A549 (cell line): ENCODE results near the gene CDK11B. TPM values are rescaled to one million over a fixed set of nuclear protein-coding genes. Genes with fewer than 3 reads are reported as not detected.

Experiments used
- ATAC-seq, 2 experiments: fragments of 200-7000 bp in 1 of 2; fragments of >200 bp in 1 of 2; cut with Nextera tagmentation in 1 of 2; cut with Tn5 transposase in 1 of 2; 3 replicates each; pipeline versions ENCODE4 v1.8.0 to v1.9.1; 2018 to 2020; ENCODE audit warnings: mild to moderate bottlenecking in 1 of 2, moderate library complexity in 1 of 2
- CTCF ChIA-PET: fragments of 300-600 bp; sonication (Branson Sonifier 250); formaldehyde crosslinking; extraction: SDS; loops from one replicate; lab custom pipeline; 2021; ENCODE audit warnings: antibody characterized with exemption, inconsistent platforms; lab: Yijun Ruan, JAX
- POLR2A ChIA-PET: fragments of 350-600 bp; formaldehyde crosslinking; extraction: SDS; loops from one replicate; lab custom pipeline; 2021; ENCODE audit warnings: antibody characterized with exemption, inconsistent platforms; lab: Yijun Ruan, JAX
- DNase-seq, 2 experiments: peaks; one replicate each; pipeline versions ENCODE4 v3.0.0 to v3.0.0-alpha.2; 2011 to 2016; ENCODE audit warnings: low read depth in 1 of 2, low spot score in 1 of 2
- FAIRE-seq: peaks from 2 replicates; lab custom pipeline; 2011; peaks lifted over from hg19 to GRCh38; lab: Jason Lieb, UNC
- H3K27ac ChIP-seq, 2 experiments: fragments of >200 bp; sonication (Bioruptor Twin); formaldehyde crosslinking; 3 replicates each; pipeline ENCODE4 v1.5.1; 2016 to 2017
- H3K4me1 ChIP-seq: fragments of >200 bp; sonication (Bioruptor Twin); formaldehyde crosslinking; 3 replicates; pipeline ENCODE4 v1.6.1; 2016
- H3K4me2 ChIP-seq: fragments of >200 bp; sonication (Bioruptor Twin); formaldehyde crosslinking; 3 replicates; pipeline ENCODE4 v1.6.1; 2016
- H3K4me3 ChIP-seq: fragments of >200 bp; sonication (Bioruptor Twin); formaldehyde crosslinking; 3 replicates; pipeline ENCODE4 v1.5.1; 2016
- H3K9me3 ChIP-seq: fragments of >200 bp; sonication (Bioruptor Twin); formaldehyde crosslinking; 3 replicates; pipeline ENCODE4 v1.6.1; 2016
- BHLHE40 ChIP-seq: IDR thresholded peaks from 2 replicates; pipeline ENCODE4 v1.6.1; 2012; ENCODE audit warnings: low read depth, low read length, inconsistent platforms
- CBX2 ChIP-seq: fragments of 200-600 bp; sonication (generic); IDR thresholded peaks from 2 replicates; pipeline ENCODE4 v1.6.1; 2016; ENCODE audit warnings: low read depth, mild to moderate bottlenecking, borderline replicate concordance
- CBX8 ChIP-seq: fragments of 200-600 bp; sonication (generic); IDR thresholded peaks from 2 replicates; pipeline ENCODE4 v1.6.1; 2016
- E2F6 ChIP-seq: IDR thresholded peaks from 2 replicates; pipeline ENCODE4 v1.6.1; 2012; ENCODE audit warnings: low read depth, borderline replicate concordance
- EHMT2 ChIP-seq: fragments of 200-600 bp; sonication (generic); IDR thresholded peaks from 2 replicates; pipeline ENCODE4 v1.6.1; 2016; ENCODE audit warnings: antibody characterized with exemption, low read depth, mild to moderate bottlenecking, moderate library complexity
- ELK1 ChIP-seq: fragments of 150-350 bp; IDR thresholded peaks from 2 replicates; pipeline ENCODE4 v1.6.1; 2014; ENCODE audit warnings: low read depth, mild to moderate bottlenecking, low read length
- EP300 ChIP-seq, 2 experiments: fragments of >200 bp; sonication (Bioruptor Twin); formaldehyde crosslinking; IDR thresholded peaks; 2 replicates in 1 of 2; 3 replicates in 1 of 2; pipeline ENCODE4 v1.6.1; 2016 to 2017
- ESRRA ChIP-seq: fragments of 150-350 bp; IDR thresholded peaks from 2 replicates; pipeline ENCODE4 v1.6.1; 2014; ENCODE audit warnings: mild to moderate bottlenecking, low read length, borderline replicate concordance
- FOSL2 ChIP-seq, 2 experiments: fragments of 450-650 bp in 1 of 2; fragments of >200 bp in 1 of 2; sonication (Bioruptor Twin) in 1 of 2; formaldehyde crosslinking; IDR thresholded peaks; 2 replicates each; pipeline versions ENCODE4 v1.5.0 to v1.6.1; 2016 to 2020; ENCODE audit warnings: mild to moderate bottlenecking in 1 of 2, moderate library complexity in 1 of 2
- HDAC2 ChIP-seq: fragments of 200-600 bp; sonication (generic); IDR thresholded peaks from 2 replicates; pipeline ENCODE4 v1.6.1; 2016
- HES2 ChIP-seq: fragments of >200 bp; sonication (Bioruptor Twin); formaldehyde crosslinking; IDR thresholded peaks from 2 replicates; pipeline ENCODE4 v1.6.1; 2016
- HEYL ChIP-seq: fragments of 250-450 bp; sonication (Bioruptor Pico); IDR thresholded peaks from 2 replicates; pipeline ENCODE4 v1.8.0; 2021; ENCODE audit warnings: mild to moderate bottlenecking, moderate library complexity
- HOXB13 ChIP-seq: fragments of 250-450 bp; sonication (Bioruptor Pico); IDR thresholded peaks from 2 replicates; pipeline ENCODE4 v1.5.0; 2020; ENCODE audit warnings: low read depth, mild to moderate bottlenecking, moderate library complexity
- HOXB5 ChIP-seq: fragments of 250-450 bp; sonication (Bioruptor Pico); IDR thresholded peaks from 2 replicates; pipeline ENCODE4 v1.5.0; 2020; ENCODE audit warnings: mild to moderate bottlenecking, moderate library complexity
- JUN ChIP-seq, 2 experiments: fragments of >200 bp; sonication (Bioruptor Twin); formaldehyde crosslinking; IDR thresholded peaks; 2 replicates in 1 of 2; 3 replicates in 1 of 2; pipeline ENCODE4 v1.6.1; 2016 to 2017
- JUNB ChIP-seq: fragments of >200 bp; sonication (Bioruptor Twin); formaldehyde crosslinking; IDR thresholded peaks from 2 replicates; pipeline ENCODE4 v1.6.1; 2016
- MAFK ChIP-seq: fragments of 450-650 bp; IDR thresholded peaks from 2 replicates; pipeline ENCODE4 v1.6.1; 2014; ENCODE audit not compliant: partially characterized antibody
- MAZ ChIP-seq: fragments of 150-350 bp; IDR thresholded peaks from 2 replicates; pipeline ENCODE4 v1.6.1; 2014; ENCODE audit warnings: antibody characterized with exemption, low read depth, low read length, borderline replicate concordance
- MYC ChIP-seq: IDR thresholded peaks from 2 replicates; pipeline ENCODE4 v1.6.1; 2012; ENCODE audit warnings: mild to moderate bottlenecking, inconsistent platforms, low read length, improper control_type of control experiment, borderline replicate concordance
- NR3C1 ChIP-seq: fragments of >200 bp; sonication (Bioruptor Twin); formaldehyde crosslinking; IDR thresholded peaks from 3 replicates; pipeline ENCODE4 v1.6.1; 2017
- PHF8 ChIP-seq: fragments of 200-600 bp; sonication (generic); IDR thresholded peaks from 2 replicates; pipeline ENCODE4 v1.6.1; 2016; ENCODE audit warnings: low read depth, mild to moderate bottlenecking, antibody characterized with exemption, moderate library complexity, borderline replicate concordance
- POLR2AphosphoS2 ChIP-seq: conservative IDR thresholded peaks from 2 replicates; pipeline ENCODE4 v1.6.1; 2012; ENCODE audit warnings: low read length, improper control_type of control experiment, inconsistent platforms
- RAD21 ChIP-seq, 2 experiments: fragments of >200 bp in 1 of 2; sonication (Bioruptor Twin) in 1 of 2; formaldehyde crosslinking in 1 of 2; IDR thresholded peaks in 1 of 2; conservative IDR thresholded peaks in 1 of 2; 2 replicates in 1 of 2; 3 replicates in 1 of 2; pipeline ENCODE4 v1.6.1; 2012 to 2018; ENCODE audit warnings: inconsistent platforms in 1 of 2
- RCOR1 ChIP-seq: fragments of 150-350 bp; IDR thresholded peaks from 2 replicates; pipeline ENCODE4 v1.6.1; 2014; ENCODE audit warnings: antibody characterized with exemption, low read length, low read depth
- REST ChIP-seq: fragments of 200-600 bp; sonication (generic); IDR thresholded peaks from 2 replicates; pipeline ENCODE4 v1.6.1; 2016; ENCODE audit warnings: antibody characterized with exemption, mild to moderate bottlenecking, moderate library complexity
- RFX5 ChIP-seq: fragments of 450-650 bp; IDR thresholded peaks from 2 replicates; pipeline ENCODE4 v1.7.1; 2014; ENCODE audit warnings: antibody characterized with exemption, mild to moderate bottlenecking, moderate library complexity
- USF2 ChIP-seq: fragments of 450-650 bp; IDR thresholded peaks from 2 replicates; pipeline ENCODE4 v1.6.1; 2014; ENCODE audit warnings: antibody characterized with exemption
- ZC3H11A ChIP-seq: fragments of 450-650 bp; IDR thresholded peaks from 2 replicates; pipeline ENCODE4 v1.6.1; 2014; ENCODE audit warnings: antibody characterized with exemption, mild to moderate bottlenecking
- WGBS: methylation state at CpG from one replicate; pipeline ENCODE4 v1.1.6; 2017; ENCODE audit errors: missing lambda C conversion rate; 5-methylcytosine and 5-hydroxymethylcytosine counted together
- polyA plus RNA-seq, 4 experiments: library from polyadenylated mRNA; depleted of rRNA in 3 of 4; stranded (reverse); fragments of >200 nt; fragmentation: RNase III in 1 of 4; extraction: RNeasy Plus Mini Kit Qiagen cat#74134 plus additional on column Dnase treatment in 1 of 4; gene quantifications; 2 replicates in 3 of 4; 3 replicates in 1 of 4; pipeline ENCODE4 v1.2.3, GENCODE V29; 2011 to 2017

The CDK11B gene
- polyA plus RNA-seq, 2 of the 4 experiments (the other 2 are of a cell fraction): 7.6 to 33.8 TPM

- no peak for TF ChIP-seq USF2
- no peak for TF ChIP-seq HEYL (CRISPR knock-in tag)
- no peak for TF ChIP-seq CBX2
- no peak for TF ChIP-seq HOXB5 (CRISPR knock-in tag)
- no peak for TF ChIP-seq JUN (IDR thresholded peaks at IDR 0.05)
- no peak for TF ChIP-seq EP300 (IDR thresholded peaks at IDR 0.05)
- no peak for TF ChIP-seq MYC
- no peak for TF ChIP-seq JUNB
Measured at GRCh38 chr1:1680912-1681273, 22.1 kb upstream of the CDK11B start (continued).

- TF ChIP-seq HOXB13 (no peak), PHF8 (no peak), E2F6 (no peak), RAD21 (conservative IDR thresholded peaks at IDR 0.05 in 1 of 2, IDR thresholded peaks at IDR 0.05 in 1 of 2) (no peak), RFX5 (no peak), NR3C1 (no peak), MAFK (no peak), EHMT2 (no peak), ESRRA (no peak)
- DNase-seq (no peak), FAIRE-seq (no peak), ATAC-seq (no peak)
- no peaks in the 10 kb centered on the region for H3K9me3 ChIP-seq
- CTCF ChIA-PET: no interaction called here
- H3K4me2 ChIP-seq: no peak overlapping the region
- no peak overlapping the region for H3K27ac ChIP-seq
- H3K4me1 ChIP-seq: peaks cover 7% of the 10 kb centered on the region; the same call in 1 of the 3 replicates
- POLR2A ChIA-PET: no interaction called here
- no peak overlapping the region for H3K4me3 ChIP-seq
- WGBS: 96% methylated on average over 32 of the region's 32 CpGs
Measured at GRCh38 chr1:1680031-1680911, 21.5 kb upstream of the CDK11B start.

GRCh38 chr1:1678581-1679380, 20.0 kb upstream of the CDK11B start:
- ATAC-seq (peak; percentile 60 to 81; a peak in 3 of 6 replicates), FAIRE-seq (no peak), DNase-seq (peak; percentile 12 to 37)
- Histone ChIP-seq H3K4me1 (peaks cover 7% of the 10 kb centered on the region; the same call in 1 of the 3 replicates), H3K4me3 (no peak overlapping the region), H3K9me3 (no peaks in the 10 kb centered on the region), H3K4me2 (no peak overlapping the region), H3K27ac (peak overlapping the region in 1 of 2 experiments; percentile 56; a peak in 3 of 6 replicates)
- CTCF ChIA-PET: interaction anchor here (0.5 to 1.5 kb wide), 3 partner anchors 13 to 235 kb away, joined by 4 to 5 read pairs (median 4); partner anchors contain the start of gene CDK11A
- WGBS: 77% methylated on average over 23 of the region's 24 CpGs
- POLR2A ChIA-PET: no interaction called here
- TF ChIP-seq ZC3H11A (no peak), HES2 (no peak), CBX8 (no peak), CBX2 (no peak), RCOR1 (no peak), MYC (no peak), HDAC2 (no peak), FOSL2 (IDR thresholded peaks at IDR 0.05) (no peak), FOSL2 (CRISPR knock-in tag; IDR thresholded peaks at IDR 0.05) (no peak), BHLHE40 (no peak), POLR2AphosphoS2 (no peak), MAZ (no peak), ELK1 (no peak), REST (no peak)
